ENCODE data around the gene KRT5.
"Not testable (repeated sequence)": the region's sequence is repeated elsewhere in the genome, so short reads cannot be mapped to it uniquely, and the experiment has no call there.

The KRT5 gene

DNA sequence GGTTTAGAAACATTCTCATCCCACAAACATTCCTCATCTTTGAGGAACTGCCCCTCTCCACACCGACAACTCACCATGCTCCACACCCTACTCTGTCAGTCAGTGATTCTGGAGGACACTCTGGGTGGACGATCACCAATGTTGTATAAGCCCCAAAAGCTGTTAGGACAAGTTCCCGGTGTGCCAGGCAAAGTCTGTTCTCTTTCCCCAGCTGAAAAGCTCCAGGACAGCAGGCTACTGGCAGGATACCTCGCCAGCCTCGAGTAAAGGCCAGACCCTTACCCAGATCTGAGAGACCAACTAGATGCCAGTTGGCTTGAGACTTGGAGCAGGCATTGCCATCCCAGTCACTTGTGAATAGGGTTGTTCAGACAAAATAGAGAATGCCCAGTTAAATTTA, 12.0 kb downstream of the KRT5 start:
- no peak for DNase-seq
- Histone ChIP-seq H3K9me3 (ENCODE audit: severe bottlenecking) (peaks cover 11% of the 10 kb centered on the region), H3K4me3 (ENCODE audit: low read depth, low read length) (no peak overlapping the region), H3K36me3 (no peaks in the 10 kb centered on the region), H3K27ac (no peak overlapping the region), H3K27me3 (ENCODE audit: insufficient read depth, low read depth, severe bottlenecking) (peaks cover 62% of the 10 kb centered on the region)
- TF ChIP-seq, protein P1, sequence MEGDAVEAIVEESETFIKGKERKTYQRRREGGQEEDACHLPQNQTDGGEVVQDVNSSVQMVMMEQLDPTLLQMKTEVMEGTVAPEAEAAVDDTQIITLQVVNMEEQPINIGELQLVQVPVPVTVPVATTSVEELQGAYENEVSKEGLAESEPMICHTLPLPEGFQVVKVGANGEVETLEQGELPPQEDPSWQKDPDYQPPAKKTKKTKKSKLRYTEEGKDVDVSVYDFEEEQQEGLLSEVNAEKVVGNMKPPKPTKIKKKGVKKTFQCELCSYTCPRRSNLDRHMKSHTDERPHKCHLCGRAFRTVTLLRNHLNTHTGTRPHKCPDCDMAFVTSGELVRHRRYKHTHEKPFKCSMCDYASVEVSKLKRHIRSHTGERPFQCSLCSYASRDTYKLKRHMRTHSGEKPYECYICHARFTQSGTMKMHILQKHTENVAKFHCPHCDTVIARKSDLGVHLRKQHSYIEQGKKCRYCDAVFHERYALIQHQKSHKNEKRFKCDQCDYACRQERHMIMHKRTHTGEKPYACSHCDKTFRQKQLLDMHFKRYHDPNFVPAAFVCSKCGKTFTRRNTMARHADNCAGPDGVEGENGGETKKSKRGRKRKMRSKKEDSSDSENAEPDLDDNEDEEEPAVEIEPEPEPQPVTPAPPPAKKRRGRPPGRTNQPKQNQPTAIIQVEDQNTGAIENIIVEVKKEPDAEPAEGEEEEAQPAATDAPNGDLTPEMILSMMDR (IDR thresholded peaks at IDR 0.05; ENCODE audit: low read depth, low read length) = no peak

DNA sequence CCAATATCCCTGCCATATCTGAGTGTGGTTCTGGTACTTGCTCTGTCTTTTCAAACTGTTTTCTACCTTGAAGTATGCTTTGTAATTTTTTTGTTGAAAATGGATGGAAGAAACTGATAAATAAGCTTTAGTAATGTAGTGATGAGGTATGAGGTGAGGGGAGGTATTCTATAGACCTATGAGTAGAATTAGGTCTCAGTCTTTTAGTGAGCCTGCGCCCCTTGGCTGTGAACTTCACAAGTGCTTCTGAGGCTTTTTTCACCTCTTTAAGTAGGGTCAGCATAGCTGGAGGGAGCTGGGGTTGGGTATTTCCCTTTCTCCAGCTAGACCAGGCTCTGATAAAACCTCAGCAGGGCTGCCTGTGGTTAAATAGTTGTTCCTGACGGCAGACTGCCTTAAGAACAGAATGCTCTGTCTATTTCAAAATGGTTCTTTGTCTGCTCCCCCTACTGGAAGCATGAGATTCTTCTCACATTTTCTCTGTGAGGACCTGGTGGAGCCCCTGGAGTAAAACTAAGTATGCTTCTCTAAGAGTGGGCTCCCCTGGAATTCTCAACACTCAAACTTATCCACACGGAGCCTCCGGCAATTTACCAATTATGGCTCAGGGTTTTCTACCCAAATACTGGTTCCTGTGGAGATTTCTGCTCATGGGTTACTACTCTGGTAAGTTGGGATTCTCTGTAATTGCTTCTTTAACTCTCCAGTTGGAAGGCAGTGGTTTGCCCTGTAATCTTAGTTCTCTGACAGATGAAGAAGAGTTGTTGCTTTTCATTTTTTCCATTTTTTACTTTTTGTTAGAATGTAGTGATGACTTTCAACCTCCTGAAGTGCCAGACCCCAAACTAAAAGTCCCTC, 13.1 kb downstream of the KRT5 start:
- TF ChIP-seq, protein P1 (IDR thresholded peaks at IDR 0.05; ENCODE audit: low read depth, low read length) = peak; percentile 45
- Histone ChIP-seq H3K36me3 (no peaks in the 10 kb centered on the region), H3K4me3 (ENCODE audit: low read depth, low read length) (no peak overlapping the region), H3K27me3 (ENCODE audit: insufficient read depth, low read depth, severe bottlenecking) (peaks cover 55% of the 10 kb centered on the region), H3K9me3 (ENCODE audit: severe bottlenecking) (peaks cover 11% of the 10 kb centered on the region), H3K27ac (no peak overlapping the region)
- DNase-seq = no peak

DNA sequence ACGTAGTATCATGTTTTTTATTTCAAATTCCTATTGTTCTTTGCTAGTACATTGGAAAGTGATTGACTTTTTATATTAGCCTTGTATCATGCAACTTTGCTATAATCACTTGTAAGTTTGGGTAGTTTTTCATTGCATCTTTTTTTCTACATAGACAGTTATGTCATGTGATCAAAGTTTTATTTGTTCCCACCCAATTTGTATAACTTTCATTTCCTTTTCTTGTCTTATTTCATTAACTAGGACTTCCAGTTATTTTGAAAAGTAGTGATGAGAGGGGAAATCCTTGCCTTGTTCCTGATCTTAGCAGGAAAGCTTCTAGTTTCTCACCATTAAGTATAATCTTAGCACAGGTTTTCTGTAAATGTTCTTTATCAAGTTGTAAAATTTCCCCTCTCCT, 17.3 kb downstream of the KRT5 start:
- TF ChIP-seq, protein P1 (IDR thresholded peaks at IDR 0.05; ENCODE audit: low read depth, low read length) = no peak
- no peak overlapping the region for H3K27ac ChIP-seq
- H3K27me3 ChIP-seq (ENCODE audit: insufficient read depth, low read depth, severe bottlenecking) = peaks cover 59% of the 10 kb centered on the region
- no peaks in the 10 kb centered on the region for H3K36me3 ChIP-seq
- DNase-seq = no peak
- no peak overlapping the region for H3K4me3 ChIP-seq (ENCODE audit: low read depth, low read length)
- peaks cover 6% of the 10 kb centered on the region for H3K9me3 ChIP-seq (ENCODE audit: severe bottlenecking)

DNA sequence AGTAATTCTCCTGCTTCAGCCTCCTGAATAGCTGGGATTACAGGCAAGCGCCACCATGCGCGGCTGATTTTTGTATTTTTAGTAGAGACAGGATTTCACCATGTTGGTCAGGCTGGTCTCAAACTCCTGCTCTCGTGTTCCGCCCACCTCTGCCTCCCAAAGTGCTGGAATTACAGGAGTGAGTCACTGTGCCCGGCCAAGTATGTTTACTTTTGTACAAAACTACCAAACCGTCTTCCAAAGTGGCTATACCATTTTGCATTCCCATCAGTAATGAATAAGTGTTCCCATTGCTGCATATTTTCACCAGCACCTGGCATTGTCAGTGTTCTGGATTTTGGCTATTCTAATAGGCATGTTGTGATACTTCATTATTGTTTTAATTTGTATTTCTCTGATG, 18.7 kb downstream of the KRT5 start:
- H3K4me3 ChIP-seq (ENCODE audit: low read depth, low read length) = no peak overlapping the region
- TF ChIP-seq, protein P1 (IDR thresholded peaks at IDR 0.05; ENCODE audit: low read depth, low read length) = no peak
- no peak overlapping the region for H3K27ac ChIP-seq
- H3K9me3 ChIP-seq (ENCODE audit: severe bottlenecking) = peaks cover 6% of the 10 kb centered on the region
- DNase-seq = no peak
- no peaks in the 10 kb centered on the region for H3K36me3 ChIP-seq
- H3K27me3 ChIP-seq (ENCODE audit: insufficient read depth, low read depth, severe bottlenecking) = peaks cover 63% of the 10 kb centered on the region

DNA sequence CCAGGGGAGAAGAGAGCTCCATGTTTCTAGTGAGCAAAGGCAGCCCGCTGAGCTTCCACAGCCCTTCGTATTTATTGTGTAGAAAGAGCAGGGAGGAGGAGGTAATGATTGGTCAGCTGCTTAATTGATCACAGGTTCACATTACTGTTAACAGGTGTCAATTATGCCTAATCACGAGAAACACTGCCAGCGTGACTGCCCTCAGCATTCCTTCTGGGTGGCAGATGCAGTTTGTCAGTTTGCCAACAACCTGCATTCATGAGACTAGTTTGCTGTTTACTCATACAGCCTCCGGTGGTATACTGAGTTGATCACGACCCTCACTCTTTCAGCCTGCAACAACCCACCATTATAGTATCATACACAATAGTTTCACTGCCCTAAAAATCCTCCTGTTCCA, 19.6 kb downstream of the KRT5 start:
- DNase-seq; H3K4me3 ChIP-seq (ENCODE audit: low read depth, low read length); H3K27ac ChIP-seq; H3K9me3 ChIP-seq (ENCODE audit: severe bottlenecking); H3K36me3 ChIP-seq: not testable (repeated sequence)
- H3K27me3 ChIP-seq (ENCODE audit: insufficient read depth, low read depth, severe bottlenecking) = peaks cover 65% of the 10 kb centered on the region

DNA sequence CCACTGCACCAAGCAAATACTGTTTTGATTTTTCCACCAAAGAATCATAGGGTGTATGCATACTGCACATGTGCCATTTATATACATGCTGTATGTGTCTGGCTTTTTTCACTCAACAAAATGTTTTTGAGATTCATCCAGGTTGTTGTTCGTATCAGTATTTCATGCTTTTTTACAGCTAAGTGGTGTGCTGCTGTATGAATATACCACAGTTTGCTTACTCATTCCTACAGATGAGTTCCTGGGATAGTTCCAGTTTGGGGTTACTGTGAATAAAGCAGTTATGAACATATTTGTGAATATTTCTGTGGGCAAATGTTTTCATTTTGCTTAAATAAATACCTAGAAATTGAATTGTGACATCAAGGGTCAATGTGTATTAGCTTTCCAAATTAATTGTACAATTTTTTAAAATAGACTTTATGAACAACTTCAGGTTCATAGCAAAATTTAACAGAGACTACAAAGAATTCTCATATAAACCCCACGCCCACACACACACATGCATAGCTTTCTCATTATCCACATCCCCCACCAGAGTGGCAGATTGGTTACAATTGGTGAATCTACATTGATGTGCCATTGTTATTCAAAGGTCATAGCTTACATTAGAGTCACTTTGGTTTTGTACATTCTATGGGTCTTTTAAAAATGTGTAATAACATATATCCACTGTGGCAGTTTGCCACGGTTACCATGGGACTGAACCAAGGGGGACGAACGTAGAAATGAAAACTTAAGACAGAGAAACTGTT, 20.2 kb downstream of the KRT5 start:
- no peak overlapping the region for H3K4me3 ChIP-seq (ENCODE audit: low read depth, low read length)
- H3K27me3 ChIP-seq (ENCODE audit: insufficient read depth, low read depth, severe bottlenecking) = peaks cover 67% of the 10 kb centered on the region

More for the DNA sequence above, 20.2 kb downstream of the KRT5 start:
- H3K36me3 ChIP-seq = no peaks in the 10 kb centered on the region
- H3K9me3 ChIP-seq (ENCODE audit: severe bottlenecking) = peaks cover 6% of the 10 kb centered on the region
- no peak overlapping the region for H3K27ac ChIP-seq
- DNase-seq = no peak
- TF ChIP-seq, protein P1 (IDR thresholded peaks at IDR 0.05; ENCODE audit: low read depth, low read length) = no peak

Data from WERI-Rb-1 (cell line).